Fibroblast of mammary gland (primary cell): ENCODE data around the gene ATP5MK.

Experiments
- DNase-seq: peaks from one replicate; pipeline ENCODE4 v3.0.0-alpha.2; 2010; ENCODE audit warnings: low read depth
- H3K4me3 ChIP-seq: 2 replicates; pipeline ENCODE4 v1.5.1; 2011; ENCODE audit warnings: low read depth, mild to moderate bottlenecking, low read length, moderate library complexity; ENCODE audit not compliant: control insufficient read depth
- CTCF ChIP-seq: conservative IDR thresholded peaks from 2 replicates; pipeline ENCODE4 v1.5.1; 2011; ENCODE audit warnings: low read depth, low read length, inconsistent platforms; ENCODE audit not compliant: control insufficient read depth, insufficient read depth

Gene ATP5MK

DNA sequence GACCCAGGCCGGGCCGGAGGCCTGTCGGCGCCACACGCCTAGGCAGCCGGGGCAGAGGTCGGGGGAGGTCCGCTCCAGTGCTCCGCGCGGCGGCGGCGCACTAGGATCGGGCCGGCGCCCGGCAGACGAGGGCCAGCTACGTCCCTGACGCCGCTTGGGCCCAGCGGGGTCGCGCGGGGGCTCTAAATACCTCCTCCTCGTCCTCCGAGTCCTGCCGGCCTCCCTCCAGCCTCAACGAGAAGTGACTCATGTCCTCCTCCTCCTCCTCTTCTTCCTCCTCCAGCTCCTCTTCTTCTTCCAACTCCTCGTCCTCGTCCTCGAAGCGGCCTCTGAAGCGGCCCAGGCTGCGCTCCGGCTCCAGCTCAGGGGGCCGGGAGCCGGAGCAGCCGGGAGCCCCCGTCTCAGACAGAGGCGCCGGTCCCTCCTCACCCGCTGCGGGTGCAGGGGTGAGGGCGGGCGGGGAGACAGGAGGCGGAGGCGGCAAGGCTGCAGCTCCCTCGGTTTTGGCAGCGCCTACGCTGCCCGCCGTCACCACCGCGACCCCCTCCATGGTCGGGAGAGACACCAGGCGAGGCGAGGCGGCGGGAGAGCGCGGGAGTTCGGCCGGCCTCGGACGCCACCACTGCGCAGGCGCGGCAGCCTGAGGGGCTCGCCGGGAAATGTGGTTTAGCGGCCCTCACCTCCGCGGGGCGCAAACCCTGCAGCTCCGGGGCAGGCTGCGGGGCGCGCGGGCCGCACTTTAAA, 45.6 kb downstream of the ATP5MK start, which contains the start of gene PCGF6:
Gene PCGF6, minus strand, starts transcription at position 624 of the 744 bp plus-strand sequence. Its CDS starts 74 bp downstream, at position 550.
- peak within 1 kb of the TSS; percentile 69 for H3K4me3 ChIP-seq
- DNase-seq: peak; percentile 63
- no peak for TF ChIP-seq CTCF

DNA sequence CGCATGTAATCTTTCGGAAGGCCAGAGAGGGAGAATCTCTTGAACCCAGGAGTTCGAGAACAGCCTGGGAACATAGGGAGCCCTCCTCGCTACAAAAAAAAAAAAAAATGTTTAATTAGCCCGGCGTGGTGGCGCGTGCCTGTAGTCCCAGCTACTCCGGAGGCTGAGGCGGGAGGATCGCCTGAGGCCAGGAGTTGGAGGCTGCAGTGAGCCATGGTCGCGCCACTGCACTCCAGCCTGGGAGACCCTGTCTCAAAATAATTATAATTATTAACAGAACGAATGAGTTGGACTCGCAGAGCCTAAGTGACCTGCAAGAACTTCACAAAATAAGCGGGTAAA, 46.1 kb downstream of the ATP5MK start:
- no peak for DNase-seq
- TF ChIP-seq CTCF: no peak
- H3K4me3 ChIP-seq: peak overlapping the region; percentile 69
